A549 (cell line): ENCODE results near the gene PDE4D. TPM values are rescaled to one million over a fixed set of nuclear protein-coding genes. Genes with fewer than 3 reads are reported as not detected.
A peak's percentile ranks its signal among the peaks of the same experiment; 100 is the strongest.

ENCODE experiments used
- ATAC-seq, 2 experiments: fragments of 200-7000 bp in 1 of 2; fragments of >200 bp in 1 of 2; cut with Nextera tagmentation in 1 of 2; cut with Tn5 transposase in 1 of 2; 3 replicates each; pipeline versions ENCODE4 v1.8.0 to v1.9.1; 2018 to 2020; ENCODE audit warnings: mild to moderate bottlenecking in 1 of 2, moderate library complexity in 1 of 2
- CTCF ChIA-PET: fragments of 300-600 bp; sonication (Branson Sonifier 250); formaldehyde crosslinking; extraction: SDS; loops from one replicate; lab custom pipeline; 2021; ENCODE audit warnings: antibody characterized with exemption, inconsistent platforms; lab: Yijun Ruan, JAX
- POLR2A ChIA-PET: fragments of 350-600 bp; formaldehyde crosslinking; extraction: SDS; loops from one replicate; lab custom pipeline; 2021; ENCODE audit warnings: antibody characterized with exemption, inconsistent platforms; lab: Yijun Ruan, JAX
- DNase-seq, 2 experiments: peaks; one replicate each; pipeline versions ENCODE4 v3.0.0 to v3.0.0-alpha.2; 2011 to 2016; ENCODE audit warnings: low read depth in 1 of 2, low spot score in 1 of 2
- FAIRE-seq: peaks from 2 replicates; lab custom pipeline; 2011; peaks lifted over from hg19 to GRCh38; lab: Jason Lieb, UNC
- H3K27ac ChIP-seq, 2 experiments: fragments of >200 bp; sonication (Bioruptor Twin); formaldehyde crosslinking; 3 replicates each; pipeline ENCODE4 v1.5.1; 2016 to 2017
- H3K4me1 ChIP-seq: fragments of >200 bp; sonication (Bioruptor Twin); formaldehyde crosslinking; 3 replicates; pipeline ENCODE4 v1.6.1; 2016
- H3K4me2 ChIP-seq: fragments of >200 bp; sonication (Bioruptor Twin); formaldehyde crosslinking; 3 replicates; pipeline ENCODE4 v1.6.1; 2016
- H3K4me3 ChIP-seq: fragments of >200 bp; sonication (Bioruptor Twin); formaldehyde crosslinking; 3 replicates; pipeline ENCODE4 v1.5.1; 2016
- H3K9me3 ChIP-seq: fragments of >200 bp; sonication (Bioruptor Twin); formaldehyde crosslinking; 3 replicates; pipeline ENCODE4 v1.6.1; 2016
- CEBPB ChIP-seq, 2 experiments: fragments of >200 bp in 1 of 2; sonication (Bioruptor Twin) in 1 of 2; formaldehyde crosslinking in 1 of 2; IDR thresholded peaks; 2 replicates each; pipeline ENCODE4 v1.6.1; 2012 to 2016
- E2F6 ChIP-seq: IDR thresholded peaks from 2 replicates; pipeline ENCODE4 v1.6.1; 2012; ENCODE audit warnings: low read depth, borderline replicate concordance
- ELK1 ChIP-seq: fragments of 150-350 bp; IDR thresholded peaks from 2 replicates; pipeline ENCODE4 v1.6.1; 2014; ENCODE audit warnings: low read depth, mild to moderate bottlenecking, low read length
- EP300 ChIP-seq, 2 experiments: fragments of >200 bp; sonication (Bioruptor Twin); formaldehyde crosslinking; IDR thresholded peaks; 2 replicates in 1 of 2; 3 replicates in 1 of 2; pipeline ENCODE4 v1.6.1; 2016 to 2017
- FOSB ChIP-seq: fragments of 250-450 bp; sonication (Bioruptor Pico); IDR thresholded peaks from 2 replicates; pipeline ENCODE4 v1.5.0; 2020; ENCODE audit warnings: mild to moderate bottlenecking, moderate library complexity
- FOSL2 ChIP-seq, 2 experiments: fragments of 450-650 bp in 1 of 2; fragments of >200 bp in 1 of 2; sonication (Bioruptor Twin) in 1 of 2; formaldehyde crosslinking; IDR thresholded peaks; 2 replicates each; pipeline versions ENCODE4 v1.5.0 to v1.6.1; 2016 to 2020; ENCODE audit warnings: mild to moderate bottlenecking in 1 of 2, moderate library complexity in 1 of 2
- FOXS1 ChIP-seq: fragments of 250-450 bp; sonication (Bioruptor Pico); IDR thresholded peaks from 2 replicates; pipeline ENCODE4 v1.5.0; 2020; ENCODE audit warnings: mild to moderate bottlenecking, moderate library complexity
- GATA3 ChIP-seq: IDR thresholded peaks from 2 replicates; pipeline ENCODE4 v1.6.1; 2012; ENCODE audit warnings: borderline replicate concordance
- HDAC2 ChIP-seq: fragments of 200-600 bp; sonication (generic); IDR thresholded peaks from 2 replicates; pipeline ENCODE4 v1.6.1; 2016
- HEYL ChIP-seq: fragments of 250-450 bp; sonication (Bioruptor Pico); IDR thresholded peaks from 2 replicates; pipeline ENCODE4 v1.8.0; 2021; ENCODE audit warnings: mild to moderate bottlenecking, moderate library complexity
- HOXB5 ChIP-seq: fragments of 250-450 bp; sonication (Bioruptor Pico); IDR thresholded peaks from 2 replicates; pipeline ENCODE4 v1.5.0; 2020; ENCODE audit warnings: mild to moderate bottlenecking, moderate library complexity
- JUN ChIP-seq, 2 experiments: fragments of >200 bp; sonication (Bioruptor Twin); formaldehyde crosslinking; IDR thresholded peaks; 2 replicates in 1 of 2; 3 replicates in 1 of 2; pipeline ENCODE4 v1.6.1; 2016 to 2017
- JUNB ChIP-seq: fragments of >200 bp; sonication (Bioruptor Twin); formaldehyde crosslinking; IDR thresholded peaks from 2 replicates; pipeline ENCODE4 v1.6.1; 2016
- MYC ChIP-seq: IDR thresholded peaks from 2 replicates; pipeline ENCODE4 v1.6.1; 2012; ENCODE audit warnings: mild to moderate bottlenecking, inconsistent platforms, low read length, improper control_type of control experiment, borderline replicate concordance
- NFE2L2 ChIP-seq: fragments of 150-350 bp; conservative IDR thresholded peaks from 2 replicates; pipeline ENCODE4 v1.6.1; 2014; ENCODE audit warnings: low read length
- NPAS2 ChIP-seq: fragments of 250-450 bp; sonication (Bioruptor Pico); IDR thresholded peaks from 2 replicates; pipeline ENCODE4 v1.8.0; 2022; ENCODE audit warnings: mild to moderate bottlenecking, moderate library complexity, borderline replicate concordance
- NR3C1 ChIP-seq: fragments of >200 bp; sonication (Bioruptor Twin); formaldehyde crosslinking; IDR thresholded peaks from 3 replicates; pipeline ENCODE4 v1.6.1; 2017
- RAD21 ChIP-seq, 2 experiments: fragments of >200 bp in 1 of 2; sonication (Bioruptor Twin) in 1 of 2; formaldehyde crosslinking in 1 of 2; IDR thresholded peaks in 1 of 2; conservative IDR thresholded peaks in 1 of 2; 2 replicates in 1 of 2; 3 replicates in 1 of 2; pipeline ENCODE4 v1.6.1; 2012 to 2018; ENCODE audit warnings: inconsistent platforms in 1 of 2
- RCOR1 ChIP-seq: fragments of 150-350 bp; IDR thresholded peaks from 2 replicates; pipeline ENCODE4 v1.6.1; 2014; ENCODE audit warnings: antibody characterized with exemption, low read length, low read depth
- REST ChIP-seq: fragments of 200-600 bp; sonication (generic); IDR thresholded peaks from 2 replicates; pipeline ENCODE4 v1.6.1; 2016; ENCODE audit warnings: antibody characterized with exemption, mild to moderate bottlenecking, moderate library complexity
- RFX5 ChIP-seq: fragments of 450-650 bp; IDR thresholded peaks from 2 replicates; pipeline ENCODE4 v1.7.1; 2014; ENCODE audit warnings: antibody characterized with exemption, mild to moderate bottlenecking, moderate library complexity
- SREBF2 ChIP-seq: fragments of 450-650 bp; IDR thresholded peaks from 2 replicates; pipeline ENCODE4 v1.6.1; 2014; ENCODE audit warnings: mild to moderate bottlenecking, moderate library complexity
- TFCP2L1 ChIP-seq: fragments of 250-450 bp; sonication (Bioruptor Pico); IDR thresholded peaks from 2 replicates; pipeline ENCODE4 v1.5.0; 2021; ENCODE audit warnings: mild to moderate bottlenecking
- USF2 ChIP-seq: fragments of 450-650 bp; IDR thresholded peaks from 2 replicates; pipeline ENCODE4 v1.6.1; 2014; ENCODE audit warnings: antibody characterized with exemption
- ZFP36 ChIP-seq: fragments of 450-650 bp; IDR thresholded peaks from 2 replicates; pipeline ENCODE4 v1.6.1; 2014; ENCODE audit warnings: borderline replicate concordance; ENCODE audit not compliant: partially characterized antibody
- ZNF302 ChIP-seq: fragments of 250-450 bp; sonication (Bioruptor Pico); IDR thresholded peaks from 2 replicates; pipeline ENCODE4 v1.9.0; 2021; ENCODE audit warnings: inconsistent platforms, mild to moderate bottlenecking, moderate library complexity
- ZSCAN20 ChIP-seq: fragments of 250-450 bp; sonication (Bioruptor Pico); IDR thresholded peaks from 2 replicates; pipeline ENCODE4 v1.8.0; 2022; ENCODE audit warnings: mild to moderate bottlenecking, moderate library complexity
- WGBS: methylation state at CpG from one replicate; pipeline ENCODE4 v1.1.6; 2017; ENCODE audit errors: missing lambda C conversion rate; 5-methylcytosine and 5-hydroxymethylcytosine counted together
- polyA plus RNA-seq, 4 experiments: library from polyadenylated mRNA; depleted of rRNA in 3 of 4; stranded (reverse); fragments of >200 nt; fragmentation: RNase III in 1 of 4; extraction: RNeasy Plus Mini Kit Qiagen cat#74134 plus additional on column Dnase treatment in 1 of 4; gene quantifications; 2 replicates in 3 of 4; 3 replicates in 1 of 4; pipeline ENCODE4 v1.2.3, GENCODE V29; 2011 to 2017
- TF ChIP-seq, protein P1 (sequence below): IDR thresholded peaks from 2 replicates; pipeline ENCODE4 v1.6.1; 2012
- TF ChIP-seq, protein P2 (sequence below): fragments of >200 bp; sonication (Bioruptor Twin); formaldehyde crosslinking; IDR thresholded peaks from 3 replicates; pipeline ENCODE4 v1.6.1; 2016

PDE4D gene
- polyA plus RNA-seq, 2 of the 4 experiments (the other 2 are of a cell fraction) = 74.0 to 213 TPM

- FAIRE-seq = no peak
- POLR2A ChIA-PET = no interaction called here
- WGBS = 76% methylated on average over 5 of the region's 5 CpGs
- CTCF ChIA-PET = interaction anchor here (1.2 to 3.1 kb wide), 2 partner anchors 9 to 154 kb away, joined by 3 to 9 read pairs; no protein-coding TSS in a partner anchor
- TF ChIP-seq NPAS2 (CRISPR knock-in tag) (no peak), RFX5 (no peak), ZFP36 (no peak), FOSL2 (IDR thresholded peaks at IDR 0.05) (no peak), FOSL2 (CRISPR knock-in tag; IDR thresholded peaks at IDR 0.05) (no peak), HDAC2 (no peak), EP300 (IDR thresholded peaks at IDR 0.05) (no peak), E2F6 (no peak)
- Histone ChIP-seq H3K4me2 (peak overlapping the region; percentile 75; the same call in 2 of the 3 replicates), H3K4me1 (peaks cover 86% of the 10 kb centered on the region), H3K27ac (peak overlapping the region; percentile 81 to 88), H3K4me3 (no peak overlapping the region), H3K9me3 (peaks cover 9% of the 10 kb centered on the region)
- ATAC-seq = peak in 1 of 2 experiments; percentile 17; a peak in 3 of 6 replicates
- DNase-seq = no peak
These were observed 374.2 kb downstream of the PDE4D start for GRCh38 chr5:59519338-59519737.

DNA sequence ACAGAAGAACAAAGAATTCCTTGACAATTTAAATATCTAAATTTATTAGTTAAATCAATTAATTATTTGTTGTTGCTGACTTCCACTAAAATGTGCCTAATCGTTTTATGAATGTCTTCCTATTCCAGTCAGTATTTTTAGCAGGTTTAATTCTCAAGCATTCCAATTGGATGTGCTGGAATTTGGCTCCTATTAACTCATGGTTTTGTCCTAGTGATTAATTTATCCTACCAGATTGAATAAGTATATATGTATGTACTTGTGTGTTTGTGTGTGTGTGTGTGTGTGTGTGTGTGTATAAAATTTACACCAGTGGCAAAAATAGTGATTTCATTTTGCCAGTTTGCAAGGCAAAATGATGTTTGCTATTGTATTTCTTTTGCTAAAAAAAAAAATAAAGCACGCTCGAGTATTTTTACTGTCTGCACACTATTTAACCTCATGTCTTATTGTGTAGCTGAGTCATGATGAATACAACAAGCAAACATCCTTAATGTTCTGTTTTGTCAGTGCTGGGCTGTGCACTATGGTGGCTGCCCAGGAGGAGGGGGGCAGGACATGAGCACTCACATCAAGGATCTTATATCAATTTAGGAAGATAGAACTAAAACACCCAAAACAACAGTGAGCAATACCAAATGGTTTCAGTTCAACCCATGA is 375.5 kb downstream of the PDE4D start:
- Histone ChIP-seq H3K4me1 (peaks cover 90% of the 10 kb centered on the region), H3K4me3 (peak overlapping the region; percentile 6; the same call in 1 of the 3 replicates), H3K9me3 (no peaks in the 10 kb centered on the region), H3K27ac (peak overlapping the region; percentile 81 to 88), H3K4me2 (peak overlapping the region; percentile 75)
- CTCF ChIA-PET = interaction anchor here (0.6 to 3.1 kb wide), 4 partner anchors 10 to 156 kb away, joined by 3 to 9 read pairs (median 4); no protein-coding TSS in a partner anchor
- FAIRE-seq = peak; percentile 94
- 0% methylated on average over 3 of the region's 3 CpGs for WGBS
- POLR2A ChIA-PET = interaction anchor here (1.6 kb wide), 1 partner anchor 10 kb away, joined by 3 read pairs; no protein-coding TSS in a partner anchor
- peak; percentile 31 to 88 for DNase-seq
- ATAC-seq = peak; percentile 89
- TF ChIP-seq FOSB (no peak), FOSL2 (IDR thresholded peaks at IDR 0.05) (peak; percentile 62), FOSL2 (CRISPR knock-in tag; IDR thresholded peaks at IDR 0.05) (peak; percentile 82), MYC (no peak), NR3C1 (no peak), HEYL (CRISPR knock-in tag) (no peak), SREBF2 (no peak), ELK1 (no peak), GATA3 (peak; percentile 78; the same call in 1 of the 2 replicates), REST (no peak), ZNF302 (CRISPR knock-in tag) (no peak), HOXB5 (CRISPR knock-in tag) (no peak), JUNB (peak; percentile 86), ZSCAN20 (CRISPR knock-in tag) (0 out of 2 replicates have a peak, but pooled peaks have one; percentile 14), JUN (IDR thresholded peaks at IDR 0.05) (peak; percentile 58 to 61; a peak in 2 of 5 replicates), EP300 (IDR thresholded peaks at IDR 0.05) (peak in 1 of 2 experiments; percentile 49; a peak in 2 of 5 replicates), TFCP2L1 (CRISPR knock-in tag) (no peak), RCOR1 (no peak), CEBPB (IDR thresholded peaks at IDR 0.05) (0 out of 4 replicates have a peak, but pooled peaks of 1 of the 2 experiments have one; percentile 45), NFE2L2 (peak; percentile 83), FOXS1 (CRISPR knock-in tag) (no peak), USF2 (no peak), RAD21 (conservative IDR thresholded peaks at IDR 0.05 in 1 of 2, IDR thresholded peaks at IDR 0.05 in 1 of 2) (peak; percentile 17 to 29; a peak in 2 of 5 replicates)
- TF ChIP-seq, protein P1, sequence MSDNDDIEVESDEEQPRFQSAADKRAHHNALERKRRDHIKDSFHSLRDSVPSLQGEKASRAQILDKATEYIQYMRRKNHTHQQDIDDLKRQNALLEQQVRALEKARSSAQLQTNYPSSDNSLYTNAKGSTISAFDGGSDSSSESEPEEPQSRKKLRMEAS = peak; percentile 77
- TF ChIP-seq, protein P2, sequence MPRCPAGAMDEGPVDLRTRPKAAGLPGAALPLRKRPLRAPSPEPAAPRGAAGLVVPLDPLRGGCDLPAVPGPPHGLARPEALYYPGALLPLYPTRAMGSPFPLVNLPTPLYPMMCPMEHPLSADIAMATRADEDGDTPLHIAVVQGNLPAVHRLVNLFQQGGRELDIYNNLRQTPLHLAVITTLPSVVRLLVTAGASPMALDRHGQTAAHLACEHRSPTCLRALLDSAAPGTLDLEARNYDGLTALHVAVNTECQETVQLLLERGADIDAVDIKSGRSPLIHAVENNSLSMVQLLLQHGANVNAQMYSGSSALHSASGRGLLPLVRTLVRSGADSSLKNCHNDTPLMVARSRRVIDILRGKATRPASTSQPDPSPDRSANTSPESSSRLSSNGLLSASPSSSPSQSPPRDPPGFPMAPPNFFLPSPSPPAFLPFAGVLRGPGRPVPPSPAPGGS = peak; percentile 65; the same call in 1 of the 3 replicates
